ENCODE measurements around the gene FAM124A.

DNA sequence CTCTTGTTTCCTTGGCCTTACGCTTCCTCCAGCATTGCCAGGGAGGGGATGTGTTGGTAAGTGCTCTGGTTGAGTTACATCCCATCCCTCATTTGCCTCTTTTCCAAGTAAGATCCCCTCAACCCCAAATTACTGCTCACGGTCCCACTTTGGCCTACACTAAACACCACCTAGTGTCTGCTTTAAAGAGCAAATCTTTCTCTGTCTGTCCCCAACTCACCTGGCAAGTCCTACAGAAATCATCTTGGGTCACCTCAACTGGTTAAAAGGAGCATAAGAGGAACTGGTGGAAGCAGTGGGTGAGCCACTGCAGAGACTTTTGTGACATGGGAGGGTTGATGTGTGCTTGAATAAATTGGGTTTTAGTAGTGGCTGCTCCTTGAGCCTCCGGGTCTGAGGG is 62.1 kb downstream of the FAM124A start:
- TF ChIP-seq, protein P1, sequence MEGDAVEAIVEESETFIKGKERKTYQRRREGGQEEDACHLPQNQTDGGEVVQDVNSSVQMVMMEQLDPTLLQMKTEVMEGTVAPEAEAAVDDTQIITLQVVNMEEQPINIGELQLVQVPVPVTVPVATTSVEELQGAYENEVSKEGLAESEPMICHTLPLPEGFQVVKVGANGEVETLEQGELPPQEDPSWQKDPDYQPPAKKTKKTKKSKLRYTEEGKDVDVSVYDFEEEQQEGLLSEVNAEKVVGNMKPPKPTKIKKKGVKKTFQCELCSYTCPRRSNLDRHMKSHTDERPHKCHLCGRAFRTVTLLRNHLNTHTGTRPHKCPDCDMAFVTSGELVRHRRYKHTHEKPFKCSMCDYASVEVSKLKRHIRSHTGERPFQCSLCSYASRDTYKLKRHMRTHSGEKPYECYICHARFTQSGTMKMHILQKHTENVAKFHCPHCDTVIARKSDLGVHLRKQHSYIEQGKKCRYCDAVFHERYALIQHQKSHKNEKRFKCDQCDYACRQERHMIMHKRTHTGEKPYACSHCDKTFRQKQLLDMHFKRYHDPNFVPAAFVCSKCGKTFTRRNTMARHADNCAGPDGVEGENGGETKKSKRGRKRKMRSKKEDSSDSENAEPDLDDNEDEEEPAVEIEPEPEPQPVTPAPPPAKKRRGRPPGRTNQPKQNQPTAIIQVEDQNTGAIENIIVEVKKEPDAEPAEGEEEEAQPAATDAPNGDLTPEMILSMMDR (IDR thresholded peaks at IDR 0.05): no peak
- no peak for TF ChIP-seq POLR2A (IDR thresholded peaks at IDR 0.05)
- no peak for TF ChIP-seq POLR2AphosphoS5 (IDR thresholded peaks at IDR 0.05)
